ENCODE results near the gene LOXL1. TPM values are rescaled to one million over a fixed set of nuclear protein-coding genes. Genes with fewer than 3 reads are reported as not detected.

LOXL1 gene
- total and polyA plus RNA-seq, 2 of the 13 experiments (the other 11 are each of a cell fraction or from before 2014, with no cell fraction given), result 0.51 to 1.3 TPM

- TF ChIP-seq CBX2 (IDR thresholded peaks at IDR 0.05; ENCODE audit: low read depth, low read length) (no peak), CBX2 (CRISPR knock-in tag; IDR thresholded peaks at IDR 0.05; ENCODE audit: low read depth) (no peak), SETDB1 (CRISPR knock-in tag; IDR thresholded peaks at IDR 0.05; ENCODE audit: borderline replicate concordance) (no peak), ZNF615 (CRISPR knock-in tag; IDR thresholded peaks at IDR 0.05; ENCODE audit: borderline replicate concordance) (no peak), HOXA7 (CRISPR knock-in tag; IDR thresholded peaks at IDR 0.05) (no peak), DMTF1 (CRISPR knock-in tag; IDR thresholded peaks at IDR 0.05) (no peak), CBX1 (IDR thresholded peaks at IDR 0.05; ENCODE audit: low read depth) (no peak), HOXD1 (CRISPR knock-in tag; IDR thresholded peaks at IDR 0.05) (no peak), ZNF652 (CRISPR knock-in tag; IDR thresholded peaks at IDR 0.05; ENCODE audit: borderline replicate concordance, low read depth) (peak; percentile 49; the same call in 1 of the 2 replicates), ZBTB8A (CRISPR knock-in tag; IDR thresholded peaks at IDR 0.05; ENCODE audit: borderline replicate concordance, low read depth) (no peak)
- TF ChIP-seq, protein P1, sequence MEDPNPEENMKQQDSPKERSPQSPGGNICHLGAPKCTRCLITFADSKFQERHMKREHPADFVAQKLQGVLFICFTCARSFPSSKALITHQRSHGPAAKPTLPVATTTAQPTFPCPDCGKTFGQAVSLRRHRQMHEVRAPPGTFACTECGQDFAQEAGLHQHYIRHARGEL (CRISPR knock-in tag; IDR thresholded peaks at IDR 0.05), result no peak
These were observed 68.8 kb downstream of the LOXL1 start (continued) for GRCh38 chr15:73994912-73995622.

DNA sequence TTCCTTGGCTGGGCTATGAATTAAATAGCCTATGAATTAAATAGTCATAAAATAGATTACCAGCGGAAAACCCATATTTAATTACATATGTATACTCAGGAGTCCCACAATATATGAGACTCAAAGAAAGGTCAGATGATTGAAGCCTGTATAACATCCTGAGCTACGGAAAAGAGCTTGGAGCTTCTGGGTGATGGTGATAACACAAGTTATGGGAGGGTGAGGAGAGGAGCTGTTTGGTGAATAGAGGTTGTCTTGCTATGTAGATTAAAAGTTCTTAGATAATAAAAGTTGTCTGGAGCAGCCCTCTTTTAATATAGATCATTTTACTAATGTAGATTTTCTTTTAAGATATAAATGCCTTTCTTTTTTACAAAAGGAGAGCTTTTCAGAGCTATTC lies 70.0 kb downstream of the LOXL1 start:
- Histone ChIP-seq H3K27ac (ENCODE audit: extremely low read length, insufficient read depth, low read length) (no peak overlapping the region), H3K9ac (ENCODE audit: insufficient read depth, low read depth, low read length) (no peak overlapping the region), H3K36me3 (replicated peaks in 1 of 2; ENCODE audit: control insufficient read depth in 1 of 2, insufficient read depth in 2 of 2, low read length in 2 of 2) (peaks cover 1 to 12% of the 10 kb centered on the region in 2 experiments; a peak in 3 of 5 replicates), H4K20me1 (ENCODE audit: insufficient read depth, low read length) (no peaks in the 10 kb centered on the region), H2AFZ (ENCODE audit: low read length) (no peak overlapping the region), H3K4me1 (ENCODE audit: insufficient read depth, low read length) (peaks cover 38% of the 10 kb centered on the region), H3K79me2 (ENCODE audit: insufficient read depth, low read length) (peaks cover 12% of the 10 kb centered on the region), H3K9me3 (ENCODE audit: low read length) (no peaks in the 10 kb centered on the region), H3K4me2 (ENCODE audit: low read depth, low read length) (peak overlapping the region; percentile 82), H3K4me3 (replicated peaks in 1 of 3; ENCODE audit: insufficient read depth in 1 of 3, low read depth in 2 of 3, low read length in 3 of 3) (no peak overlapping the region), H3K27me3 (ENCODE audit: control insufficient read depth in 1 of 2, insufficient read depth in 2 of 2, low read length in 2 of 2) (no peaks in the 10 kb centered on the region; a peak in 1 of 5 replicates)
- no peak for ATAC-seq
- intact Hi-C loops (cut with micrococcal nuclease; ENCODE audit: unreplicated experiment), result no loop called here
- CTCF ChIA-PET (ENCODE audit: low intra/inter-chr PET ratio, low total read pairs), result no interaction called here
- in situ Hi-C loops (cut with HindIII; ENCODE audit: extremely low pct_ligation_motif_present, low pct_unique_long_range_greater_than_20kb), result no loop called here
- 100% methylated on average over 2 of the region's 2 CpGs for WGBS (ENCODE audit: low lambda C conversion rate)
- no TSS peak for BruUV-seq (replicated peaks)
- no peak for FAIRE-seq
- no peak for DNase-seq (ENCODE audit: low spot score)
- POLR2A ChIA-PET, result no interaction called here
- no peak for TF ChIP-seq ZNF703 (CRISPR knock-in tag; IDR thresholded peaks at IDR 0.05; ENCODE audit: borderline replicate concordance)
- no peak for TF ChIP-seq ZNF547 (CRISPR knock-in tag; IDR thresholded peaks at IDR 0.05)
- TF ChIP-seq, protein P2, sequence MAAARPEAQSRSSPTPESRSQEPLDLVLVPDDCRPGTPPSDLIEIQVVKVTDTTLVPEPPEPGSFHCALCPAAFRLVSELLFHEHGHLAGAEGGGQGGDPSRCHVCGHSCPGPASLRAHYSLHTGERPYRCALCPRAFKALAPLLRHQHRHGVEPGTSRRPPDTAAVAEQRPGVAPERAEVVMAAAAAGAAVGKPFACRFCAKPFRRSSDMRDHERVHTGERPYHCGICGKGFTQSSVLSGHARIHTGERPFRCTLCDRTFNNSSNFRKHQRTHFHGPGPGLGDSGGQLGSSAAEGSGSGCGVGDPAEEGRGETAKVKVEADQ (CRISPR knock-in tag; IDR thresholded peaks at IDR 0.05; ENCODE audit: borderline replicate concordance), result no peak
- TF ChIP-seq HNRNPUL1 (IDR thresholded peaks at IDR 0.05; ENCODE audit: low read depth, low read length), result no peak
- TF ChIP-seq, protein P3, sequence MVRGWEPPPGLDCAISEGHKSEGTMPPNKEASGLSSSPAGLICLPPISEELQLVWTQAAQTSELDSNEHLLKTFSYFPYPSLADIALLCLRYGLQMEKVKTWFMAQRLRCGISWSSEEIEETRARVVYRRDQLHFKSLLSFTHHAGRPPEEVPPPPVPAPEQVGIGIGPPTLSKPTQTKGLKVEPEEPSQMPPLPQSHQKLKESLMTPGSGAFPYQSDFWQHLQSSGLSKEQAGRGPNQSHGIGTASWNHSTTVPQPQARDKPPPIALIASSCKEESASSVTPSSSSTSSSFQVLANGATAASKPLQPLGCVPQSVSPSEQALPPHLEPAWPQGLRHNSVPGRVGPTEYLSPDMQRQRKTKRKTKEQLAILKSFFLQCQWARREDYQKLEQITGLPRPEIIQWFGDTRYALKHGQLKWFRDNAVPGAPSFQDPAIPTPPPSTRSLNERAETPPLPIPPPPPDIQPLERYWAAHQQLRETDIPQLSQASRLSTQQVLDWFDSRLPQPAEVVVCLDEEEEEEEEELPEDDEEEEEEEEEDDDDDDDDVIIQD (CRISPR knock-in tag; IDR thresholded peaks at IDR 0.05; ENCODE audit: low read depth), result no peak
